T-helper 1 cell treated with Interleukin-12 subunit alpha and Interleukin-12 subunit beta and Interleukin-4 antibody, amounts not matched to agents 30 ng/mL and 1 ng/mL, for 36 hours (primary cell): ENCODE data around the gene AKAP5. TPM values are rescaled to one million over a fixed set of nuclear protein-coding genes. Genes with fewer than 3 reads are reported as not detected.

Experiments used
- intact Hi-C: fragments of 100-400 bp; cut with micrococcal nuclease; formaldehyde crosslinking; loops from one replicate; pipeline ENCODE4 v1.15.1; 2024
- total RNA-seq: library from RNA; stranded (reverse); gene quantifications from 2 replicates; pipeline ENCODE4 v1.2.3, GENCODE V29; 2022

Gene AKAP5
- total RNA-seq, 1 donor from 2014 or later = 1.8 TPM

- intact Hi-C loops = no loop called here
Observed at GRCh38 chr14:64459405-64460136, 5.7 kb upstream of the AKAP5 start.

DNA sequence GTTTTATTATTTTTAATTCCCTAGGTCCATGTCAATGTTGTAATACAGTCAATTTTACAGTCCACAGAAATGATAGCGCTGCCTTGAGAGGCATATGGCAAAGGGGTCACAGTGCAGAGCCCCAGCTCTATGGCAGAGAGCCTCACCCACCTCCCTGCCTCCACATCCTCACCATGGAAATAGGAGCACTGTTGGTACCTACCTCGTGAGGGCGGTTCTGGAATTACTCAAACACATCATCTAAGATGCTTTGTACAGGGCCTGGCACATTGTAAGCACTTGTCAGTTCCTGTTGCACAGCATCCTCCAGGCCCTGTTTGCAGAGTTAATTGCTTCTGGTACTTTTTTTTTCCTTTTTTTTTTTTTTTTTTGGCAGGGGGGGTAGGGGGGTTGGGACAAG is 4.1 kb upstream of the AKAP5 start:
- intact Hi-C loops = no loop called here

- intact Hi-C loops = no loop called here
Observed at GRCh38 chr14:64463195-64463594, 2.1 kb upstream of the AKAP5 start.

GRCh38 chr14:64463873-64464272 is 1.4 kb upstream of the AKAP5 start:
- intact Hi-C loops = loop anchor here (2.0 kb wide), 2 partner anchors 19 to 77 kb away; partner anchors contain the start of gene HSPA2

- intact Hi-C loops = loop anchor here (1.0 to 2.0 kb wide), 8 partner anchors 9 to 126 kb away; partner anchors contain the start of genes HSPA2 and MTHFD1
Observed at GRCh38 chr14:64464651-64465050, 648 bp upstream of the AKAP5 start.

- intact Hi-C loops = loop anchor here (1.0 to 2.0 kb wide), 8 partner anchors 8 to 128 kb away; partner anchors contain the start of genes HSPA2 and MTHFD1
Observed at GRCh38 chr14:64465831-64466554, 694 bp downstream of the AKAP5 start.

- intact Hi-C loops = no loop called here
Observed at GRCh38 chr14:64467101-64467500, 1.8 kb downstream of the AKAP5 start.

DNA sequence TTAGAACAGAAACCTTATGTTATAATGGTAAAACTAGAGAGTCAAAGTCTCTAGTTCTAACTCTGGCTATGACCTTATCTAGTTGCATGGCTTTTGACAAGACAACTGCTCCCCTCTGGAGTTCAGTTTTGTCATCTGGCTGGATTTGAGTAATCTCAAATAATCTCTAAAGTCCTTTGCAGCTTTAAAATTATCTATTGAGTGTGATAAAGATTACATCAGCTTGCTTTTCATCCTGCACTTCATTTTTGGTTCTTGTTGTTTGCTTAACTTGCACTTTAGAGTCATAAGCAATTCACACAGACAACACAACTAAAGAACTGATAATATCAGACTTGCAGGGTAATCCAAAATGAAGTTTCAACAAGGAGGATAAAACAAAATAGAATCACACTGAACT is 2.3 kb downstream of the AKAP5 start:
- intact Hi-C loops = no loop called here

DNA sequence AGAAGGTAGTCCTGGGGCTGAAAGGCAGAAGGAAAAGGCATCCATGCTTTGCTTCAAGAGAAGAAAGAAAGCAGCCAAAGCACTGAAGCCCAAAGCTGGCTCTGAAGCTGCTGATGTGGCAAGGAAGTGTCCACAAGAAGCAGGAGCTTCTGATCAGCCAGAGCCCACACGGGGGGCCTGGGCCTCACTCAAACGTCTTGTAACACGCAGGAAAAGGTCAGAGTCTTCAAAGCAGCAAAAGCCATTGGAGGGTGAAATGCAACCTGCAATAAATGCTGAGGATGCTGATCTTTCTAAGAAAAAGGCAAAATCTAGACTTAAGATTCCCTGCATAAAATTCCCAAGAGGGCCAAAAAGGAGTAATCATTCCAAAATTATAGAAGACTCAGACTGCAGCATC is 3.2 kb downstream of the AKAP5 start:
- intact Hi-C loops = no loop called here

GRCh38 chr14:64474041-64474440 is 8.7 kb downstream of the AKAP5 start:
- intact Hi-C loops = loop anchor here (1.0 kb wide), 1 partner anchor 9 kb away; the partner anchor contains the start of gene AKAP5

GRCh38 chr14:64474698-64475097 is 9.4 kb downstream of the AKAP5 start:
- intact Hi-C loops = loop anchor here (1.0 kb wide), 1 partner anchor 9 kb away; the partner anchor contains the start of gene AKAP5

- intact Hi-C loops = no loop called here
Observed at GRCh38 chr14:64475585-64476273, 10.4 kb downstream of the AKAP5 start.

GRCh38 chr14:64476438-64476837 is 11.1 kb downstream of the AKAP5 start:
- intact Hi-C loops = no loop called here

DNA sequence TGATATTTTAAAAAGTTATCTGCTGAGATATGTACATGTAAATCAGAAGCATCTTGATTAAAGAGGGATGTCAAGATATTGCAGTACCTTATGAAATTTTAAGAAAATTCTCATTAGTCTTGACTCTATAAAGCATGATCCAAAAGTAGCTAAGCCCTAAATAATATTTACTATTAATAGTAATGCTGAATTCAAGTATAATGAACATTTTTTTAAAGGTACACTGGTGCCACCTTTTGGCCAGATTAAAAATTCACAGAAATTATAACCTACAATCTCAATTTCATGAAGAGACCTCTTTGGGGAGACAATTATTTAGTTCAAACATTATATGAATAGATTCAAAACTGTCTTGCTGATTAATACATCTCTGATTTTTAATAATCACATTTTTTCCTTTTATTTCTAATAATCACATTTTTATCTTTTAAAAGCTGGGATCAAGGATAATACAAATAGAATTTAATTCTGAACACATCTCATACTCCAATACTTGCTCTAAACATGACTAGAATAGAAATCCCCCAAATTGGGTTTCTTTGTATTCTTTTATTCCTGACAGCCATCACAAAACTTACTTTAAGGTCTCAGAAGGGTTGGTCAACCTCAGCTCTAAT is 13.4 kb downstream of the AKAP5 start:
- intact Hi-C loops = loop anchor here (1.0 to 2.0 kb wide), 6 partner anchors 24 to 175 kb away; partner anchors contain the start of gene ZBTB25

DNA sequence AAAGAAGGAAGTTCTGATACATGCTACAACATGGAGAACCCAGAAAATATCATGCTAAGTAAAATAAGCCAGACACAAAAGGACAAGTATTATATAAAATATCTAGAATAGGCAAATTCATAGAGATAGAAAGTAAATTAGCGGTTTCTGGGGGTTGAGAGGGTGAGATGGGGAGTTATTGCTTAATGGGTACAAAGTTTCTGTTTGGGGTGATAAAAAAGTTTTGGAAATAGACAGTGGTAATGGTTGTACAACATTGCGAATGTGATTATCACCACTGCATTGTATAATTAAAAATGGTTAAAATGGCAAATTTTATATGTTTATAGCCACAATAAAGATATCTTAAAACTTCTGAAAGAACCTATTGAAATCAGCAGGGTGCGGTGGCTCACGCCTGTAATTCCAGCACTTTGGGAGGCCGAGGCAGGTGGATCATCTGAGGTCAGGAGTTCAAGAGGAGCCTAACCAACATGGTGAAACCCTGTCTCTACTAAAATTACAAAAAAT is 23.3 kb downstream of the AKAP5 start:
- intact Hi-C loops = no loop called here

DNA sequence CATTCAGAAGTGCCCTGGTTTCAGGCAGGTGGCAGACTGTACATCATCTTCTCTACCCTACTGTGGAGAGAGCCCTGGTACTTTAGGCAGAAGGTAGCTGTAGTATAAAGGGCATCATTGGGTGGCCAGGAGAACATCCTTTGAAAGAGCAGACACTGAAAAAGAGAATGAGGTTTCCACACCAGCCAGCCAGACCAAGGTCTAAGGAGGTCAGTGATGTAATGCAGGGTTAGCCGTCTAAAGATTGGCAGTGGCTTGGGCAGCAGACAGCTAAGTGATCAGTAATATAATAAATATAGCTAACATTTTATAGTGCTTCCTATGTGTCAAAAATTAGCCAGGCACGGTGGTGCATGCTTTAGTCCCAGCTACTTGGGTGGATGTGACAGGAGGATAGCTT is 26.3 kb downstream of the AKAP5 start:
- intact Hi-C loops = no loop called here

GRCh38 chr14:64493455-64493854 is 28.2 kb downstream of the AKAP5 start:
- intact Hi-C loops = no loop called here

GRCh38 chr14:64495252-64495651 is 30.0 kb downstream of the AKAP5 start:
- intact Hi-C loops = no loop called here

- intact Hi-C loops = no loop called here
Observed at GRCh38 chr14:64496764-64497163, 31.5 kb downstream of the AKAP5 start.

GRCh38 chr14:64500088-64500487 is 34.8 kb downstream of the AKAP5 start:
- intact Hi-C loops = loop anchor here (5.0 kb wide), 2 partner anchors 222 to 1023 kb away; no protein-coding TSS in a partner anchor
